ENCODE data around the gene CDCP2.

DNA sequence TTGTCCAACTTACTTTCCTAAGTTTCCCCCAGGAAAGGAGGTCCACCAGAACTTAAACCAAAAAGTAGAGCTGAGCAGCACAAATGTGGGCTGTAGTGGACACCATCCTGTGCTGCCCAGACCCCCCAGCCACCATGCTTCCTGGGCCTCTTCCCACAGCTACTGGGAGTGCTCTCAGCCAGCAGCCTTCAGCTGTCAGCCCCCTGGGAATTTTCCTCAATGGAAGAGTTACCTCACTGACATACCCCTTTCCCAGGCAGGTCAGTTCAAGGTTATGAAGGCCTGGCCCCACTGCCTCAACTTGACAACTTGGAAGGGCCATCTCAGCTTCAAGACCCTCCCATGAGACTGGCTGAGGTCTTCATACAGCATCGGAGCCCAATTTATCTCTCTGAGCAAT is 47.7 kb downstream of the CDCP2 start:
- TF ChIP-seq EZH2 (IDR thresholded peaks at IDR 0.05; ENCODE audit: low read depth) (no peak), CTCF (conservative IDR thresholded peaks at IDR 0.05) (no peak)

Data from PC-9 (cell line).